ENCODE measurements around the gene DSN1. TPM values are rescaled to one million over a fixed set of nuclear protein-coding genes. Genes with fewer than 3 reads are reported as not detected.

The DSN1 gene
- total and polyA plus RNA-seq, 9 of the 15 experiments (the other 6 are each of a cell fraction or from before 2014, with no cell fraction given), result 23.3 to 45.3 (median 31.1) TPM

- Histone ChIP-seq H3K9me1 (ENCODE audit: control insufficient read depth, insufficient read depth, low read length) (no peaks in the 10 kb centered on the region), H3K79me2 (ENCODE audit: control insufficient read depth, insufficient read depth, low read length) (no peaks in the 10 kb centered on the region), H3K9ac (ENCODE audit: insufficient read depth in 1 of 2, low read depth in 2 of 2, low read length in 2 of 2) (peak overlapping the region in 1 of 2 experiments; percentile 73; a peak in 1 of 4 replicates), H3K27me3 (ENCODE audit: control insufficient read depth in 2 of 2, insufficient read depth in 2 of 2, low read length in 2 of 2) (no peaks in the 10 kb centered on the region), H3K27ac (ENCODE audit: extremely low read depth, low read depth, low read length) (no peak overlapping the region), H2AFZ (ENCODE audit: low read depth, low read length) (no peak overlapping the region), H3K4me3 (no peak overlapping the region), H3K36me3 (ENCODE audit: control insufficient read depth, insufficient read depth, low read length) (peaks cover 21% of the 10 kb centered on the region; the same call in 1 of the 3 replicates), H3K4me1 (replicated peaks in 1 of 2; ENCODE audit: control insufficient read depth in 2 of 2, insufficient read depth in 2 of 2, low read length in 2 of 2) (peaks cover 4 to 9% of the 10 kb centered on the region in 2 experiments; a peak in 4 of 5 replicates), H4K20me1 (replicated peaks; ENCODE audit: control insufficient read depth, insufficient read depth, low read length) (no peaks in the 10 kb centered on the region), H3K4me2 (ENCODE audit: insufficient read depth, low read length) (no peak overlapping the region), H3K9me3 (replicated peaks; ENCODE audit: control insufficient read depth, insufficient read depth, low read depth, low read length) (no peaks in the 10 kb centered on the region)
- WGBS (ENCODE audit: insufficient coverage, low coverage, missing lambda C conversion rate), result 71% methylated on average over 6 of the region's 6 CpGs
- peak in 1 of 4 experiments; percentile 5 for DNase-seq (ENCODE audit: extremely low read depth in 1 of 4, low spot score in 3 of 4)
- no TSS peak for BruUV-seq (replicated peaks)
- no peak for ATAC-seq
- ChIA-PET POLR2A (no interaction called here), CTCF (ENCODE audit: low intra/inter-chr PET ratio) (no interaction called here)
- in situ Hi-C loops (cut with MboI) (no loop called here), intact Hi-C loops (cut with micrococcal nuclease) (no loop called here)
- FAIRE-seq, result no peak
- TF ChIP-seq ARID4B (CRISPR knock-in tag; IDR thresholded peaks at IDR 0.05) (no peak), BRF1 (IDR thresholded peaks at IDR 0.05; ENCODE audit: borderline replicate concordance, extremely low read depth, insufficient read length) (no peak), EP400 (IDR thresholded peaks at IDR 0.05) (no peak), ZNF24 (IDR thresholded peaks at IDR 0.05) (no peak), EHMT2 (IDR thresholded peaks at IDR 0.05) (no peak), ATF7 (IDR thresholded peaks at IDR 0.05) (no peak), ZNF398 (CRISPR knock-in tag; IDR thresholded peaks at IDR 0.05) (no peak), HDGF (IDR thresholded peaks at IDR 0.05) (no peak), CEBPG (CRISPR knock-in tag; IDR thresholded peaks at IDR 0.05) (no peak), CEBPG (tag; conservative IDR thresholded peaks at IDR 0.05 in 1 of 2, IDR thresholded peaks at IDR 0.05 in 1 of 2) (no peak), PTBP1 (IDR thresholded peaks at IDR 0.05; ENCODE audit: low read depth, low read length) (no peak), MAX (CRISPR knock-in tag; IDR thresholded peaks at IDR 0.05) (no peak), HBP1 (CRISPR knock-in tag; IDR thresholded peaks at IDR 0.05) (no peak), ZNF324 (CRISPR knock-in tag; IDR thresholded peaks at IDR 0.05) (no peak), NCOA1 (IDR thresholded peaks at IDR 0.05; ENCODE audit: low read depth) (no peak), ZFP1 (CRISPR knock-in tag; IDR thresholded peaks at IDR 0.05) (no peak), TAF9B (IDR thresholded peaks at IDR 0.05; ENCODE audit: partially characterized antibody) (no peak)
Measured at GRCh38 chr20:36779656-36780025, 6.1 kb upstream of the DSN1 start.

All from K562 (cell line).